ENCODE measurements around the gene SLC6A16.

DNA sequence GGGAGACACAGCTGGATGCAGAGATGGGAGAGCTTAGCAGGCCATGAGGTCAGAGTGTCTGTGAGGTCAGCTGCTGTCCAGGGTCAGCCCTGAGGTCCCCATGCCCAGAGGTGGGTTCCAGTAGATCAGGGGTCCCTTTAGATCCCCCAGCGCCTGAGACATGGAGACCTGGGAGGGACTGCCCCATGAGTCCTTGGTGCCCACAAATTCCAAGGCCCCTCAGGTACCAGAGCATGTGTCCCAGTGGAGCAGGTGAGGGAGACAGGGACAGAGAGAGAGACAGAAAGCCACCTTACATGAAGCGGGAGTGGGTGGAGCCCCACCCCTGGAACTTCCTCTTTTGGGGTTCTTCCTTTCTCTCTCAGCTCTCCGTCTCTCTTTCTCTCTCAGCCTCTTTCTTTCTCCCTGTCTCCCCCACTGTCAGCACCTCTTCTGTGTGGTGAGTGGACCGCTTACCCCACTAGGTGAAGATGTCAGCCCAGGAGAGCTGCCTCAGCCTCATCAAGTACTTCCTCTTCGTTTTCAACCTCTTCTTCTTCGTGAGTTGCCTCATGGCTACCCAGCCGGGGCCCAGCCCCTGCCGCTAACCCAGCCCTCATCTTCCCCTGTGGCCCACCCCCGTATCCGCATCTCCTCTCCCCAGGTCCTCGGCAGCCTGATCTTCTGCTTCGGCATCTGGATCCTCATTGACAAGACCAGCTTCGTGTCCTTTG lies 10.2 kb upstream of the SLC6A16 start, which contains the start of gene CD37:
- TF ChIP-seq, protein P1, sequence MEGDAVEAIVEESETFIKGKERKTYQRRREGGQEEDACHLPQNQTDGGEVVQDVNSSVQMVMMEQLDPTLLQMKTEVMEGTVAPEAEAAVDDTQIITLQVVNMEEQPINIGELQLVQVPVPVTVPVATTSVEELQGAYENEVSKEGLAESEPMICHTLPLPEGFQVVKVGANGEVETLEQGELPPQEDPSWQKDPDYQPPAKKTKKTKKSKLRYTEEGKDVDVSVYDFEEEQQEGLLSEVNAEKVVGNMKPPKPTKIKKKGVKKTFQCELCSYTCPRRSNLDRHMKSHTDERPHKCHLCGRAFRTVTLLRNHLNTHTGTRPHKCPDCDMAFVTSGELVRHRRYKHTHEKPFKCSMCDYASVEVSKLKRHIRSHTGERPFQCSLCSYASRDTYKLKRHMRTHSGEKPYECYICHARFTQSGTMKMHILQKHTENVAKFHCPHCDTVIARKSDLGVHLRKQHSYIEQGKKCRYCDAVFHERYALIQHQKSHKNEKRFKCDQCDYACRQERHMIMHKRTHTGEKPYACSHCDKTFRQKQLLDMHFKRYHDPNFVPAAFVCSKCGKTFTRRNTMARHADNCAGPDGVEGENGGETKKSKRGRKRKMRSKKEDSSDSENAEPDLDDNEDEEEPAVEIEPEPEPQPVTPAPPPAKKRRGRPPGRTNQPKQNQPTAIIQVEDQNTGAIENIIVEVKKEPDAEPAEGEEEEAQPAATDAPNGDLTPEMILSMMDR (IDR thresholded peaks at IDR 0.05), result no peak
- no peak for TF ChIP-seq POLR2A (IDR thresholded peaks at IDR 0.05)
